ENCODE results near the gene PEF1.

- TF ChIP-seq, protein P1, sequence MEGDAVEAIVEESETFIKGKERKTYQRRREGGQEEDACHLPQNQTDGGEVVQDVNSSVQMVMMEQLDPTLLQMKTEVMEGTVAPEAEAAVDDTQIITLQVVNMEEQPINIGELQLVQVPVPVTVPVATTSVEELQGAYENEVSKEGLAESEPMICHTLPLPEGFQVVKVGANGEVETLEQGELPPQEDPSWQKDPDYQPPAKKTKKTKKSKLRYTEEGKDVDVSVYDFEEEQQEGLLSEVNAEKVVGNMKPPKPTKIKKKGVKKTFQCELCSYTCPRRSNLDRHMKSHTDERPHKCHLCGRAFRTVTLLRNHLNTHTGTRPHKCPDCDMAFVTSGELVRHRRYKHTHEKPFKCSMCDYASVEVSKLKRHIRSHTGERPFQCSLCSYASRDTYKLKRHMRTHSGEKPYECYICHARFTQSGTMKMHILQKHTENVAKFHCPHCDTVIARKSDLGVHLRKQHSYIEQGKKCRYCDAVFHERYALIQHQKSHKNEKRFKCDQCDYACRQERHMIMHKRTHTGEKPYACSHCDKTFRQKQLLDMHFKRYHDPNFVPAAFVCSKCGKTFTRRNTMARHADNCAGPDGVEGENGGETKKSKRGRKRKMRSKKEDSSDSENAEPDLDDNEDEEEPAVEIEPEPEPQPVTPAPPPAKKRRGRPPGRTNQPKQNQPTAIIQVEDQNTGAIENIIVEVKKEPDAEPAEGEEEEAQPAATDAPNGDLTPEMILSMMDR (IDR thresholded peaks at IDR 0.05; ENCODE audit: insufficient read depth, low read depth, low read length) = no peak
- TF ChIP-seq EZH2 (IDR thresholded peaks at IDR 0.05; ENCODE audit: insufficient read depth, low read length) = no peak
Measured at GRCh38 chr1:31626223-31627207, 18.2 kb downstream of the PEF1 start.
